HG02588 (cell line): ENCODE measurements around the gene SLC8A1.

Experiments used
- ATAC-seq: cut with Tn5 transposase; IDR thresholded peaks from one replicate; pipeline ENCODE4 v1.9.1; 2021; ENCODE audit warnings: mild to moderate bottlenecking, moderate library complexity; ENCODE audit not compliant: unreplicated experiment

Gene SLC8A1

GRCh38 chr2:40394031-40394430 lies 57.9 kb downstream of the SLC8A1 start:
- ATAC-seq, result no peak

- ATAC-seq, result no peak
Measured at GRCh38 chr2:40388161-40388560, 63.7 kb downstream of the SLC8A1 start.

GRCh38 chr2:40386177-40386576 lies 65.7 kb downstream of the SLC8A1 start:
- ATAC-seq, result no peak

GRCh38 chr2:40384714-40385113 lies 67.2 kb downstream of the SLC8A1 start:
- ATAC-seq, result no peak

- no peak for ATAC-seq
Measured at GRCh38 chr2:40384233-40384632, 67.7 kb downstream of the SLC8A1 start.

GRCh38 chr2:40380721-40381120 lies 71.2 kb downstream of the SLC8A1 start:
- no peak for ATAC-seq

- ATAC-seq, result no peak
Measured at GRCh38 chr2:40380041-40380440, 71.8 kb downstream of the SLC8A1 start.

- no peak for ATAC-seq
Measured at GRCh38 chr2:40374543-40375240, 77.2 kb downstream of the SLC8A1 start.

- no peak for ATAC-seq
Measured at GRCh38 chr2:40373111-40373510, 78.8 kb downstream of the SLC8A1 start.

GRCh38 chr2:40372283-40372985 lies 79.5 kb downstream of the SLC8A1 start:
- ATAC-seq, result no peak

- ATAC-seq, result no peak
Measured at GRCh38 chr2:40371525-40372282, 80.2 kb downstream of the SLC8A1 start.

GRCh38 chr2:40370007-40370395 lies 81.9 kb downstream of the SLC8A1 start:
- no peak for ATAC-seq

GRCh38 chr2:40369267-40370006 lies 82.5 kb downstream of the SLC8A1 start:
- no peak for ATAC-seq

GRCh38 chr2:40367652-40368051 lies 84.2 kb downstream of the SLC8A1 start:
- no peak for ATAC-seq

- ATAC-seq, result no peak
Measured at GRCh38 chr2:40367032-40367431, 84.9 kb downstream of the SLC8A1 start.

GRCh38 chr2:40364151-40364874 lies 87.6 kb downstream of the SLC8A1 start:
- no peak for ATAC-seq

GRCh38 chr2:40363631-40364030 lies 88.3 kb downstream of the SLC8A1 start:
- no peak for ATAC-seq

GRCh38 chr2:40363231-40363630 lies 88.7 kb downstream of the SLC8A1 start:
- ATAC-seq, result no peak

GRCh38 chr2:40361478-40361877 lies 90.4 kb downstream of the SLC8A1 start:
- no peak for ATAC-seq

GRCh38 chr2:40360652-40361051 lies 91.2 kb downstream of the SLC8A1 start:
- ATAC-seq, result no peak

- ATAC-seq, result no peak
Measured at GRCh38 chr2:40359811-40360210, 92.1 kb downstream of the SLC8A1 start.
